Gastrocnemius medialis (tissue), 4 donors: ENCODE measurements around the gene COL24A1. TPM values are rescaled to one million over a fixed set of nuclear protein-coding genes. Genes with fewer than 3 reads are reported as not detected.

ENCODE experiments used
- ATAC-seq, 2 donors: fragments of 150-250 bp; one replicate each; pipeline ENCODE4 v1.9.1; 2016
- DNase-seq, 2 donors: peaks; one replicate each; pipeline ENCODE4 v3.0.0-alpha.2; 2019
- H3K27ac ChIP-seq, 4 donors: fragments of 200-600 bp; sonication (generic); 1 replicate in 1 of 4; 2 replicates in 3 of 4; pipeline ENCODE4 v1.5.1; 2016 to 2018; ENCODE audit warnings: mild to moderate bottlenecking in 2 of 4, moderate library complexity in 1 of 4
- H3K27me3 ChIP-seq, 3 donors: fragments of 200-600 bp; sonication (generic) in 2 of 3; 1 replicate in 1 of 3; 2 replicates in 2 of 3; pipeline versions ENCODE4 v1.5.1 to v1.6.0; 2016 to 2019; ENCODE audit warnings: mild to moderate bottlenecking in 1 of 3, moderate library complexity in 1 of 3
- H3K36me3 ChIP-seq, 2 donors: fragments of 200-600 bp; sonication (generic) in 1 of 2; one replicate each; pipeline ENCODE4 v1.5.1; 2017 to 2018
- H3K4me1 ChIP-seq, 2 donors: fragments of 200-600 bp; sonication (generic) in 1 of 2; one replicate each; pipeline ENCODE4 v1.5.1; 2016 to 2017; ENCODE audit warnings: mild to moderate bottlenecking in 2 of 2
- H3K4me3 ChIP-seq, 4 donors: fragments of 200-600 bp; sonication (generic) in 3 of 4; 1 replicate in 1 of 4; 2 replicates in 3 of 4; pipeline ENCODE4 v1.5.1; 2016 to 2019; ENCODE audit warnings: mild to moderate bottlenecking in 2 of 4
- H3K9me3 ChIP-seq, 3 donors: fragments of 200-600 bp; sonication (generic) in 2 of 3; 1 replicate in 1 of 3; 2 replicates in 2 of 3; pipeline ENCODE4 v1.5.1; 2016 to 2019
- CTCF ChIP-seq, 5 experiments: fragments of 450-650 bp in 3 of 5; fragments of 200-600 bp in 2 of 5; sonication (generic) in 2 of 5; IDR thresholded peaks in 4 of 5; conservative IDR thresholded peaks in 1 of 5; 1 replicate in 4 of 5; 2 replicates in 1 of 5; pipeline ENCODE4 v1.5.1; 2016 to 2019; ENCODE audit warnings: antibody characterized with exemption in 5 of 5, mild to moderate bottlenecking in 3 of 5, moderate library complexity in 3 of 5
- POLR2A ChIP-seq, 2 donors: fragments of 450-650 bp; IDR thresholded peaks; one replicate each; pipeline ENCODE4 v1.6.1; 2017; ENCODE audit warnings: antibody characterized with exemption in 2 of 2, mild to moderate bottlenecking in 2 of 2, moderate library complexity in 2 of 2
- in situ Hi-C, 4 donors: fragments of 200-750 bp; cut with MboI; loops; one replicate each; pipeline versions ENCODE4 v1.15.0 to v1.8.0; 2017; ENCODE audit warnings: low sequenced_read_pairs in 4 of 4
- intact Hi-C: fragments of 100-400 bp; cut with DNase I; formaldehyde crosslinking; loops from one replicate; pipeline ENCODE4 v1.15.1; 2023; ENCODE audit warnings: low total_unique reads
- total RNA-seq, 4 donors: library from RNA; depleted of rRNA; stranded (reverse); fragments of >200 nt; gene quantifications; one replicate each; pipeline versions ENCODE4 v1.1.0 to v1.2.3, GENCODE V29; 2016

COL24A1 gene
- total RNA-seq, 4 donors from 2014 or later = 0.09 to 0.36 TPM; not detected in 2

GRCh38 chr1:85889870-85890269 is 266.7 kb downstream of the COL24A1 start:
- DNase-seq = no peak
- TF ChIP-seq POLR2A (IDR thresholded peaks at IDR 0.05) (no peak), CTCF (IDR thresholded peaks at IDR 0.05 in 4 of 5, conservative IDR thresholded peaks at IDR 0.05 in 1 of 5) (no peak)
- H3K27me3 ChIP-seq = no peaks in the 10 kb centered on the region
- no peaks in the 10 kb centered on the region for H3K4me1 ChIP-seq
- H3K4me3 ChIP-seq = no peak overlapping the region
- no peaks in the 10 kb centered on the region for H3K36me3 ChIP-seq
- ATAC-seq = no peak
- in situ Hi-C loops (loop anchor here in 1 of 4 donors (25.0 kb wide), 1 partner anchor 578 kb away; no protein-coding TSS in a partner anchor), intact Hi-C loops (no loop called here)
- H3K27ac ChIP-seq = no peak overlapping the region
- H3K9me3 ChIP-seq = no peaks in the 10 kb centered on the region

- intact Hi-C loops = no loop called here
- no peak overlapping the region for H3K4me3 ChIP-seq
- no peak overlapping the region for H3K27ac ChIP-seq
- H3K9me3 ChIP-seq = no peaks in the 10 kb centered on the region
- ATAC-seq = no peak
- TF ChIP-seq POLR2A (IDR thresholded peaks at IDR 0.05) (no peak), CTCF (IDR thresholded peaks at IDR 0.05 in 4 of 5, conservative IDR thresholded peaks at IDR 0.05 in 1 of 5) (no peak)
- no peaks in the 10 kb centered on the region for H3K4me1 ChIP-seq
- DNase-seq = no peak
- in situ Hi-C loops = loop anchor here in 1 of 4 donors (25.0 kb wide), 1 partner anchor 577 kb away; no protein-coding TSS in a partner anchor
- H3K27me3 ChIP-seq = no peaks in the 10 kb centered on the region
- no peaks in the 10 kb centered on the region for H3K36me3 ChIP-seq
These were observed 267.7 kb downstream of the COL24A1 start for GRCh38 chr1:85888921-85889320.

GRCh38 chr1:85884372-85885035 is 272.1 kb downstream of the COL24A1 start:
- peak in 2 of 5 experiments; percentile 19 to 30 for TF ChIP-seq CTCF (IDR thresholded peaks at IDR 0.05 in 4 of 5, conservative IDR thresholded peaks at IDR 0.05 in 1 of 5)
- no peak for TF ChIP-seq POLR2A (IDR thresholded peaks at IDR 0.05)
- Histone ChIP-seq H3K36me3 (no peaks in the 10 kb centered on the region), H3K27ac (no peak overlapping the region), H3K4me1 (no peaks in the 10 kb centered on the region), H3K9me3 (no peaks in the 10 kb centered on the region), H3K27me3 (no peaks in the 10 kb centered on the region), H3K4me3 (no peak overlapping the region)
- DNase-seq (no peak), ATAC-seq (no peak)
- in situ Hi-C loops = loop anchor here in 1 of 4 donors (25.0 kb wide), 1 partner anchor 572 kb away; no protein-coding TSS in a partner anchor
- intact Hi-C loops = no loop called here

GRCh38 chr1:85867189-85867588 is 289.4 kb downstream of the COL24A1 start:
- intact Hi-C loops (no loop called here), in situ Hi-C loops (no loop called here)
- TF ChIP-seq POLR2A (IDR thresholded peaks at IDR 0.05) (no peak), CTCF (IDR thresholded peaks at IDR 0.05 in 4 of 5, conservative IDR thresholded peaks at IDR 0.05 in 1 of 5) (no peak)
- Histone ChIP-seq H3K27ac (no peak overlapping the region), H3K4me3 (no peak overlapping the region), H3K4me1 (no peaks in the 10 kb centered on the region), H3K27me3 (no peaks in the 10 kb centered on the region), H3K9me3 (no peaks in the 10 kb centered on the region), H3K36me3 (no peaks in the 10 kb centered on the region)
- ATAC-seq = no peak
- no peak for DNase-seq
